Suprapubic skin (tissue), 2 donors: ENCODE data around the gene GALNT17.

Source experiments
- EP300 ChIP-seq: sonication (generic); formaldehyde crosslinking; IDR thresholded peaks from one replicate; pipeline ENCODE4 v1.6.1; 2017; ENCODE audit warnings: antibody characterized with exemption
- POLR2A ChIP-seq, 2 donors: fragments of 450-650 bp; IDR thresholded peaks; one replicate each; pipeline ENCODE4 v1.6.1; 2017; ENCODE audit warnings: antibody characterized with exemption in 2 of 2, mild to moderate bottlenecking in 2 of 2, moderate library complexity in 2 of 2

DNA sequence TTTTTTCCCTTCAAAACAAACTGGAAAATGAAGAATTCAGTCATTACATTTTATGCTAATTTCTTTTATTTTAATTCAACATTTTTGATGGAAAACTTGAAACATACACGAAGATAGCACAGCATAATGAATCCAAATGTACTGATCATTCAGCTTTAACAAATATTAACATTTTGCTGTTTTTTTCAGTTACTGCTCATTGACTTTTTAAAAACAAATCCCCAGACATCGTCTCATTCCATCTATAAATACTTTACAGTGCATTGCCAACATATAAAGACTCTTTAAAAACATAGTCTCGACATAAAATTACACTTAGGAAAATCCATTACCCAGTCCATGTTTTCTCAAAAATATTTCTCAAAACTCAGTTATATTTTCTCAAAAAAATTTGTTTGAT is 452.3 kb downstream of the GALNT17 start:
- TF ChIP-seq POLR2A (IDR thresholded peaks at IDR 0.05) = no peak
- no peak for TF ChIP-seq EP300
